ENCODE measurements around the gene NCOA7. TPM values are rescaled to one million over a fixed set of nuclear protein-coding genes. Genes with fewer than 3 reads are reported as not detected.

NCOA7 gene
- total RNA-seq, 1 experiment from 2014 or later, result 13.8 TPM

GRCh38 chr6:125752773-125753172, 38.0 kb upstream of the NCOA7 start:
- RAD21 ChIA-PET (ENCODE audit: low non-redundant PET in 1 of 2, low total read pairs in 2 of 2, uncharacterized antibody in 2 of 2, unreplicated experiment in 2 of 2), result no interaction called here
- DNase-seq (ENCODE audit: low read depth, low spot score), result no peak
- no peak for ATAC-seq
- H3K4me3 ChIP-seq (replicated peaks in 1 of 2; ENCODE audit: low read depth in 1 of 2, low read length in 2 of 2), result no peak overlapping the region
- no TSS peak for BruUV-seq (replicated peaks)
- no peaks in the 10 kb centered on the region for H3K9me2 ChIP-seq (ENCODE audit: insufficient read depth)
- TF ChIP-seq CEBPB (IDR thresholded peaks at IDR 0.05; ENCODE audit: low read depth), result no peak
- no peak for TF ChIP-seq SIN3A (IDR thresholded peaks at IDR 0.05; ENCODE audit: low read depth)
- TF ChIP-seq REST (IDR thresholded peaks at IDR 0.05; ENCODE audit: low read depth), result no peak
- TF ChIP-seq MAX (IDR thresholded peaks at IDR 0.05), result no peak
- no peak for TF ChIP-seq CBX3 (IDR thresholded peaks at IDR 0.05; ENCODE audit: low read depth)
- no peaks in the 10 kb centered on the region for H4K20me1 ChIP-seq (ENCODE audit: insufficient read depth)
- no peaks in the 10 kb centered on the region for H3K79me2 ChIP-seq (ENCODE audit: insufficient read depth, low read length)
- intact Hi-C loops (cut with micrococcal nuclease), result loop anchor here (5.0 kb wide), 1 partner anchor 885 kb away; no protein-coding TSS in a partner anchor
- no peak overlapping the region for H3K4me2 ChIP-seq (ENCODE audit: low read length)
- no peaks in the 10 kb centered on the region for H3K36me3 ChIP-seq (ENCODE audit: control insufficient read depth in 1 of 2, insufficient read depth in 2 of 2, low read length in 2 of 2)
- H3K27ac ChIP-seq (ENCODE audit: low read depth, low read length), result no peak overlapping the region
- peaks cover 47% of the 10 kb centered on the region for H3K27me3 ChIP-seq (ENCODE audit: insufficient read depth, low read length)
- H2AFZ ChIP-seq (ENCODE audit: low read depth, low read length, poor library complexity, severe bottlenecking), result no peak overlapping the region
- H3K9me3 ChIP-seq (ENCODE audit: control insufficient read depth in 1 of 2, insufficient read depth in 1 of 2, low read depth in 1 of 2, low read length in 2 of 2), result no peaks in the 10 kb centered on the region
- H3K9ac ChIP-seq (ENCODE audit: low read length), result no peak overlapping the region
- CTCF ChIA-PET, result interaction anchor here (1.0 to 2.4 kb wide), 9 partner anchors 8 to 441 kb away, joined by 4 to 36 read pairs (median 7); no protein-coding TSS in a partner anchor
- POLR2A ChIA-PET, result no interaction called here
- H3K4me1 ChIP-seq (ENCODE audit: control insufficient read depth in 1 of 2, insufficient read depth in 2 of 2, low read length in 2 of 2), result peaks cover 0 to 10% of the 10 kb centered on the region in 2 experiments; a peak in 2 of 4 replicates
